HCT116 (cell line): ENCODE measurements around the gene SPAG6. TPM values are rescaled to one million over a fixed set of nuclear protein-coding genes. Genes with fewer than 3 reads are reported as not detected.

Experiments used
- ATAC-seq: fragments of 200-7000 bp; cut with Tn5 transposase; 2 replicates; pipeline ENCODE4 v1.9.1; 2020; ENCODE audit warnings: mild to moderate bottlenecking, moderate library complexity
- BruUV-seq: library from RNA; stranded (reverse); fragments of 400-500 nt; replicated peaks from 2 replicates; lab custom pipeline; 2021; lab: Mats Ljungman, UMichigan
- CTCF ChIA-PET: fragments of 300-600 bp; sonication (Branson Sonifier 250); formaldehyde crosslinking; loops from one replicate; lab custom pipeline; 2021; ENCODE audit warnings: antibody characterized with exemption; lab: Charles Lee
- POLR2A ChIA-PET: fragments of 300-600, 350-600 bp; sonication (Branson Sonifier 250); formaldehyde crosslinking; loops from one replicate; lab custom pipeline; 2021; ENCODE audit warnings: antibody characterized with exemption; lab: Charles Lee
- RAD21 ChIA-PET, 2 experiments: fragments of 300-600 bp; sonication (Branson Sonifier 250); formaldehyde crosslinking; loops; one replicate each; lab custom pipeline; 2023; ENCODE audit warnings: low total read pairs in 2 of 2; ENCODE audit not compliant: uncharacterized antibody in 2 of 2, unreplicated experiment in 2 of 2, low non-redundant PET in 1 of 2; lab: Charles Lee
- DNase-seq: peaks from one replicate; pipeline ENCODE4 v3.0.0-alpha.2; 2010; ENCODE audit warnings: low read depth, low spot score
- H2AFZ ChIP-seq: fragments of 200-600 bp; shearing (Covaris generic), sonication (generic); 2 replicates; pipeline ENCODE4 v1.6.1; 2017; ENCODE audit warnings: low read depth, mixed run types, mixed read lengths, antibody characterized with exemption, low read length; ENCODE audit not compliant: poor library complexity, severe bottlenecking
- H3K27ac ChIP-seq: 2 replicates; pipeline ENCODE4 v1.5.1; 2012; ENCODE audit warnings: low read depth, low read length
- H3K27me3 ChIP-seq: fragments of 200-600 bp; sonication (generic); 2 replicates; pipeline ENCODE4 v1.6.1; 2016; ENCODE audit warnings: mixed run types, low read length, mixed read lengths; ENCODE audit not compliant: insufficient read depth
- H3K36me3 ChIP-seq, 2 experiments: fragments of 200-500 bp in 1 of 2; fragments of 200-600 bp in 1 of 2; sonication (Bioruptor generic) in 1 of 2; sonication (generic) in 1 of 2; 2 replicates each; pipeline versions ENCODE4 v1.5.1 to v1.6.1; 2014 to 2016; ENCODE audit warnings: low read length in 2 of 2, inconsistent platforms in 1 of 2, mixed read lengths in 1 of 2, mixed run types in 1 of 2; ENCODE audit not compliant: insufficient read depth in 2 of 2, control insufficient read depth in 1 of 2
- H3K4me1 ChIP-seq, 2 experiments: fragments of 200-600 bp in 1 of 2; sonication (generic) in 1 of 2; 2 replicates each; pipeline versions ENCODE4 v1.5.1 to v1.6.1; 2012 to 2017; ENCODE audit warnings: low read length in 2 of 2, inconsistent platforms in 1 of 2, mild to moderate bottlenecking in 1 of 2, mixed read lengths in 1 of 2, mixed run types in 1 of 2, moderate library complexity in 1 of 2; ENCODE audit not compliant: insufficient read depth in 2 of 2, control insufficient read depth in 1 of 2
- H3K4me2 ChIP-seq: fragments of 200-600 bp; sonication (generic); 2 replicates; pipeline ENCODE4 v1.6.1; 2017; ENCODE audit warnings: mixed run types, low read length, mixed read lengths
- H3K4me3 ChIP-seq, 2 experiments: fragments of 200-600 bp in 1 of 2; sonication (generic) in 1 of 2; replicated peaks in 1 of 2; 2 replicates each; pipeline ENCODE4 v1.5.1; 2011 to 2016; ENCODE audit warnings: low read length in 2 of 2, control low read depth in 1 of 2, low read depth in 1 of 2, mild to moderate bottlenecking in 1 of 2, mixed read lengths in 1 of 2, mixed run types in 1 of 2
- H3K79me2 ChIP-seq: fragments of 200-600 bp; sonication (generic); 2 replicates; pipeline ENCODE4 v1.6.1; 2017; ENCODE audit warnings: mild to moderate bottlenecking, mixed run types, low read length, moderate library complexity, mixed read lengths; ENCODE audit not compliant: insufficient read depth
- H3K9ac ChIP-seq: fragments of 200-600 bp; sonication (generic); 2 replicates; pipeline ENCODE4 v1.6.1; 2016; ENCODE audit warnings: low read length, mixed read lengths
- H3K9me2 ChIP-seq: fragments of 200-600 bp; sonication (generic), shearing (Covaris generic); 2 replicates; pipeline ENCODE4 v1.6.1; 2017; ENCODE audit warnings: mixed run types, mild to moderate bottlenecking, moderate library complexity; ENCODE audit not compliant: insufficient read depth
- H3K9me3 ChIP-seq, 2 experiments: fragments of 200-500 bp in 1 of 2; fragments of 200-600 bp in 1 of 2; sonication (Bioruptor generic) in 1 of 2; sonication (generic) in 1 of 2; 2 replicates each; pipeline ENCODE4 v1.6.1; 2014 to 2017; ENCODE audit warnings: low read length in 2 of 2, mixed read lengths in 2 of 2, inconsistent platforms in 1 of 2, low read depth in 1 of 2, mild to moderate bottlenecking in 1 of 2, mixed run types in 1 of 2, moderate library complexity in 1 of 2; ENCODE audit not compliant: control insufficient read depth in 1 of 2, insufficient read depth in 1 of 2
- H4K20me1 ChIP-seq: fragments of 200-600 bp; sonication (generic), shearing (Covaris generic); 2 replicates; pipeline ENCODE4 v1.6.1; 2017; ENCODE audit warnings: mixed run types, mild to moderate bottlenecking, moderate library complexity; ENCODE audit not compliant: insufficient read depth
- CBX3 ChIP-seq: IDR thresholded peaks from 2 replicates; pipeline ENCODE4 v1.6.1; 2012; ENCODE audit warnings: low read depth
- CEBPB ChIP-seq: IDR thresholded peaks from 2 replicates; pipeline ENCODE4 v1.6.1; 2012; ENCODE audit warnings: low read depth
- ELF1 ChIP-seq: IDR thresholded peaks from 2 replicates; pipeline ENCODE4 v1.6.1; 2012; ENCODE audit warnings: low read depth, borderline replicate concordance
- EZH2 ChIP-seq: fragments of 200-600 bp; sonication (generic); IDR thresholded peaks from 2 replicates; pipeline ENCODE4 v1.6.1; 2017; ENCODE audit warnings: antibody characterized with exemption, mixed run types
- EZH2phosphoT487 ChIP-seq: fragments of 200-600 bp; IDR thresholded peaks from 2 replicates; pipeline ENCODE4 v1.6.1; 2018; ENCODE audit warnings: antibody characterized with exemption, borderline replicate concordance
- FOSL1 ChIP-seq: IDR thresholded peaks from 2 replicates; pipeline ENCODE4 v1.6.1; 2012; ENCODE audit warnings: low read depth
- JUND ChIP-seq: IDR thresholded peaks from 2 replicates; pipeline ENCODE4 v1.6.1; 2012
- POLR2A ChIP-seq: IDR thresholded peaks from 2 replicates; pipeline ENCODE4 v1.7.0; 2011; ENCODE audit warnings: borderline replicate concordance; ENCODE audit not compliant: insufficient read depth, insufficient read length; ENCODE audit errors: extremely low read depth
- POLR2AphosphoS5 ChIP-seq: IDR thresholded peaks from 2 replicates; pipeline ENCODE4 v1.6.1; 2011; ENCODE audit warnings: mild to moderate bottlenecking, low read depth, low read length, moderate library complexity
- SIN3A ChIP-seq: IDR thresholded peaks from 2 replicates; pipeline ENCODE4 v1.6.1; 2012; ENCODE audit warnings: low read depth
- TCF7L2 ChIP-seq: IDR thresholded peaks from 2 replicates; pipeline ENCODE4 v1.7.0; 2011; ENCODE audit warnings: borderline replicate concordance, inconsistent platforms; ENCODE audit not compliant: insufficient read depth, insufficient read length; ENCODE audit errors: extremely low read depth
- YY1 ChIP-seq: IDR thresholded peaks from 2 replicates; pipeline ENCODE4 v1.6.1; 2011; ENCODE audit warnings: low read length, low read depth, moderate library complexity, mild to moderate bottlenecking; ENCODE audit not compliant: insufficient replicate concordance; ENCODE audit errors: extremely low read depth
- ZNF274 ChIP-seq: fragments of 200-500 bp; sonication (Bioruptor generic); IDR thresholded peaks from 2 replicates; pipeline ENCODE4 v1.6.1; 2014; ENCODE audit warnings: mild to moderate bottlenecking, low read depth, low read length, inconsistent platforms
- intact Hi-C: fragments of 100-400 bp; cut with micrococcal nuclease; formaldehyde crosslinking; loops from 2 replicates; pipeline ENCODE4 v1.10.0; 2022
- total RNA-seq: library from RNA; stranded (reverse); gene quantifications from one replicate; pipeline ENCODE4 v1.2.1, GENCODE V29; 2021; ENCODE audit not compliant: unreplicated experiment
- TF ChIP-seq, protein P1 (sequence below): IDR thresholded peaks from 2 replicates; pipeline ENCODE4 v1.6.1; 2012
- TF ChIP-seq, protein P2 (sequence below): IDR thresholded peaks from 2 replicates; pipeline ENCODE4 v1.6.1; 2011; ENCODE audit warnings: mild to moderate bottlenecking, low read length, moderate library complexity; ENCODE audit not compliant: insufficient replicate concordance; ENCODE audit errors: extremely low read depth
- TF ChIP-seq, protein P3 (sequence below), 3 experiments: fragments of 200-600 bp in 1 of 3; sonication (generic) in 1 of 3; IDR thresholded peaks in 2 of 3; conservative IDR thresholded peaks in 1 of 3; 2 replicates each; pipeline ENCODE4 v1.5.1; 2012 to 2017; ENCODE audit warnings: low read depth in 2 of 3, low read length in 2 of 3, antibody characterized with exemption in 1 of 3, borderline replicate concordance in 1 of 3, control low read depth in 1 of 3, mild to moderate bottlenecking in 1 of 3, mixed read lengths in 1 of 3, mixed run types in 1 of 3, moderate library complexity in 1 of 3; ENCODE audit not compliant: insufficient read depth in 1 of 3
- TF ChIP-seq, protein P4 (sequence below): IDR thresholded peaks from 2 replicates; pipeline ENCODE4 v1.6.1; 2012; ENCODE audit warnings: low read depth
- TF ChIP-seq, protein P5 (sequence below): IDR thresholded peaks from 2 replicates; pipeline ENCODE4 v1.6.1; 2012

Gene SPAG6
- total RNA-seq, 1 experiment from 2014 or later = not detected

DNA sequence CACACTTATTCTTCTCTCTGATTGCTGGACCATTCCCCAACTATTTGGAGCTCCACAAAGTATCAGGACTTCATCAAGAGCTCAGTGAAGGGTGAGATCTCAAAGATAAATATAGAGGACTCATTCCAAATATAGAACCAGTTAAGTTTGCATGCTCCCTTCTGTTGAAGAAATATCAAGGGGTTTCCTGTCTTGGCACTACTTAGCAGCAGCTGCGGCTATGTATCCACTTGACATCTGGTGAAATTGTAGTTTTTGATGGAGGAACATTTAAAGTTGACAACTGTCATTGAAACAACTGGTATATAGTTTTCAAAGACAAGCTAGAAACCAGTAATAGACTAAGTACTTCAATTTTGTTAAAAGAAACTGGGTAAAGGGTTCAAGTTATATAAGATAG lies 1.0 kb upstream of the SPAG6 start:
- Histone ChIP-seq H2AFZ (no peak overlapping the region), H3K27ac (no peak overlapping the region), H3K4me3 (no peak overlapping the region), H4K20me1 (no peaks in the 10 kb centered on the region), H3K4me2 (no peak overlapping the region), H3K9me2 (no peaks in the 10 kb centered on the region), H3K4me1 (peaks cover 3 to 16% of the 10 kb centered on the region in 2 experiments; a peak in 2 of 4 replicates), H3K9me3 (no peaks in the 10 kb centered on the region), H3K36me3 (no peaks in the 10 kb centered on the region), H3K79me2 (no peaks in the 10 kb centered on the region), H3K27me3 (peaks cover 3% of the 10 kb centered on the region; the same call in 1 of the 2 replicates), H3K9ac (no peak overlapping the region)
- DNase-seq (no peak), ATAC-seq (no peak)
- BruUV-seq = no TSS peak
- POLR2A ChIA-PET = no interaction called here
- RAD21 ChIA-PET = no interaction called here
- CTCF ChIA-PET = no interaction called here
- intact Hi-C loops = no loop called here
- TF ChIP-seq ELF1 (no peak), YY1 (no peak), JUND (no peak), CBX3 (no peak), ZNF274 (no peak), TCF7L2 (no peak), FOSL1 (no peak), POLR2AphosphoS5 (no peak), CEBPB (no peak), POLR2A (no peak), SIN3A (no peak), EZH2 (no peak), EZH2phosphoT487 (no peak)
- TF ChIP-seq, protein P1, sequence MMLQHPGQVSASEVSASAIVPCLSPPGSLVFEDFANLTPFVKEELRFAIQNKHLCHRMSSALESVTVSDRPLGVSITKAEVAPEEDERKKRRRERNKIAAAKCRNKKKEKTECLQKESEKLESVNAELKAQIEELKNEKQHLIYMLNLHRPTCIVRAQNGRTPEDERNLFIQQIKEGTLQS = no peak
- TF ChIP-seq, protein P2, sequence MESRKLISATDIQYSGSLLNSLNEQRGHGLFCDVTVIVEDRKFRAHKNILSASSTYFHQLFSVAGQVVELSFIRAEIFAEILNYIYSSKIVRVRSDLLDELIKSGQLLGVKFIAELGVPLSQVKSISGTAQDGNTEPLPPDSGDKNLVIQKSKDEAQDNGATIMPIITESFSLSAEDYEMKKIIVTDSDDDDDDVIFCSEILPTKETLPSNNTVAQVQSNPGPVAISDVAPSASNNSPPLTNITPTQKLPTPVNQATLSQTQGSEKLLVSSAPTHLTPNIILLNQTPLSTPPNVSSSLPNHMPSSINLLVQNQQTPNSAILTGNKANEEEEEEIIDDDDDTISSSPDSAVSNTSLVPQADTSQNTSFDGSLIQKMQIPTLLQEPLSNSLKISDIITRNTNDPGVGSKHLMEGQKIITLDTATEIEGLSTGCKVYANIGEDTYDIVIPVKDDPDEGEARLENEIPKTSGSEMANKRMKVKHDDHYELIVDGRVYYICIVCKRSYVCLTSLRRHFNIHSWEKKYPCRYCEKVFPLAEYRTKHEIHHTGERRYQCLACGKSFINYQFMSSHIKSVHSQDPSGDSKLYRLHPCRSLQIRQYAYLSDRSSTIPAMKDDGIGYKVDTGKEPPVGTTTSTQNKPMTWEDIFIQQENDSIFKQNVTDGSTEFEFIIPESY = no peak
- TF ChIP-seq, protein P3, sequence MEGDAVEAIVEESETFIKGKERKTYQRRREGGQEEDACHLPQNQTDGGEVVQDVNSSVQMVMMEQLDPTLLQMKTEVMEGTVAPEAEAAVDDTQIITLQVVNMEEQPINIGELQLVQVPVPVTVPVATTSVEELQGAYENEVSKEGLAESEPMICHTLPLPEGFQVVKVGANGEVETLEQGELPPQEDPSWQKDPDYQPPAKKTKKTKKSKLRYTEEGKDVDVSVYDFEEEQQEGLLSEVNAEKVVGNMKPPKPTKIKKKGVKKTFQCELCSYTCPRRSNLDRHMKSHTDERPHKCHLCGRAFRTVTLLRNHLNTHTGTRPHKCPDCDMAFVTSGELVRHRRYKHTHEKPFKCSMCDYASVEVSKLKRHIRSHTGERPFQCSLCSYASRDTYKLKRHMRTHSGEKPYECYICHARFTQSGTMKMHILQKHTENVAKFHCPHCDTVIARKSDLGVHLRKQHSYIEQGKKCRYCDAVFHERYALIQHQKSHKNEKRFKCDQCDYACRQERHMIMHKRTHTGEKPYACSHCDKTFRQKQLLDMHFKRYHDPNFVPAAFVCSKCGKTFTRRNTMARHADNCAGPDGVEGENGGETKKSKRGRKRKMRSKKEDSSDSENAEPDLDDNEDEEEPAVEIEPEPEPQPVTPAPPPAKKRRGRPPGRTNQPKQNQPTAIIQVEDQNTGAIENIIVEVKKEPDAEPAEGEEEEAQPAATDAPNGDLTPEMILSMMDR (IDR thresholded peaks at IDR 0.05 in 2 of 3, conservative IDR thresholded peaks at IDR 0.05 in 1 of 3; ENCODE audit: borderline replicate concordance in 1 of 3, insufficient read depth in 1 of 3, low read depth in 2 of 3, low read length in 2 of 3) = no peak
- TF ChIP-seq, protein P4, sequence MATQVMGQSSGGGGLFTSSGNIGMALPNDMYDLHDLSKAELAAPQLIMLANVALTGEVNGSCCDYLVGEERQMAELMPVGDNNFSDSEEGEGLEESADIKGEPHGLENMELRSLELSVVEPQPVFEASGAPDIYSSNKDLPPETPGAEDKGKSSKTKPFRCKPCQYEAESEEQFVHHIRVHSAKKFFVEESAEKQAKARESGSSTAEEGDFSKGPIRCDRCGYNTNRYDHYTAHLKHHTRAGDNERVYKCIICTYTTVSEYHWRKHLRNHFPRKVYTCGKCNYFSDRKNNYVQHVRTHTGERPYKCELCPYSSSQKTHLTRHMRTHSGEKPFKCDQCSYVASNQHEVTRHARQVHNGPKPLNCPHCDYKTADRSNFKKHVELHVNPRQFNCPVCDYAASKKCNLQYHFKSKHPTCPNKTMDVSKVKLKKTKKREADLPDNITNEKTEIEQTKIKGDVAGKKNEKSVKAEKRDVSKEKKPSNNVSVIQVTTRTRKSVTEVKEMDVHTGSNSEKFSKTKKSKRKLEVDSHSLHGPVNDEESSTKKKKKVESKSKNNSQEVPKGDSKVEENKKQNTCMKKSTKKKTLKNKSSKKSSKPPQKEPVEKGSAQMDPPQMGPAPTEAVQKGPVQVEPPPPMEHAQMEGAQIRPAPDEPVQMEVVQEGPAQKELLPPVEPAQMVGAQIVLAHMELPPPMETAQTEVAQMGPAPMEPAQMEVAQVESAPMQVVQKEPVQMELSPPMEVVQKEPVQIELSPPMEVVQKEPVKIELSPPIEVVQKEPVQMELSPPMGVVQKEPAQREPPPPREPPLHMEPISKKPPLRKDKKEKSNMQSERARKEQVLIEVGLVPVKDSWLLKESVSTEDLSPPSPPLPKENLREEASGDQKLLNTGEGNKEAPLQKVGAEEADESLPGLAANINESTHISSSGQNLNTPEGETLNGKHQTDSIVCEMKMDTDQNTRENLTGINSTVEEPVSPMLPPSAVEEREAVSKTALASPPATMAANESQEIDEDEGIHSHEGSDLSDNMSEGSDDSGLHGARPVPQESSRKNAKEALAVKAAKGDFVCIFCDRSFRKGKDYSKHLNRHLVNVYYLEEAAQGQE = no peak
- TF ChIP-seq, protein P5, sequence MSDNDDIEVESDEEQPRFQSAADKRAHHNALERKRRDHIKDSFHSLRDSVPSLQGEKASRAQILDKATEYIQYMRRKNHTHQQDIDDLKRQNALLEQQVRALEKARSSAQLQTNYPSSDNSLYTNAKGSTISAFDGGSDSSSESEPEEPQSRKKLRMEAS = no peak
